Urothelium cell line (cell line): ENCODE measurements around the gene CCDC187.

Source experiments
- DNase-seq: peaks from one replicate; pipeline ENCODE4 v3.0.0; 2011; ENCODE audit warnings: low spot score, mixed read lengths
- FAIRE-seq: peaks from 2 replicates; lab custom pipeline; 2011; peaks lifted over from hg19 to GRCh38; lab: Jason Lieb, UNC

The CCDC187 gene

DNA sequence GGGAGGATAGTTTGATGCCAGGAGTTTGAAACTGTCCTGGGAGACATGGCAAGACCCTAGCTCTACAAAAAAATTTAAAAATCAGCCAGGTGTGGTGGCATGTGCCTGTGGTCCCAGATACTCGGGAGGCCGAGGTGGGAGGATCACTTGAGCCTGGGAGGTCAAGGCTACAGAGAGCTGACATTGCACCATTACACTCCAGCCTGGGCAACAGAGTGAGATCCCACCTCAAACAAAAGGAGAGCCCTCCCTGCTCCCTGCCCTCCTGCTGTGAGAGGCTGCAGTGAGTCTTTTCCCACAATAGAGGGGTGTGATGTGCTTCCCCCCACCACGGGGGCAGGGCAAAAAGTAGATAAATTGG lies 10.1 kb upstream of the CCDC187 start:
- DNase-seq, result no peak
- FAIRE-seq, result no peak

DNA sequence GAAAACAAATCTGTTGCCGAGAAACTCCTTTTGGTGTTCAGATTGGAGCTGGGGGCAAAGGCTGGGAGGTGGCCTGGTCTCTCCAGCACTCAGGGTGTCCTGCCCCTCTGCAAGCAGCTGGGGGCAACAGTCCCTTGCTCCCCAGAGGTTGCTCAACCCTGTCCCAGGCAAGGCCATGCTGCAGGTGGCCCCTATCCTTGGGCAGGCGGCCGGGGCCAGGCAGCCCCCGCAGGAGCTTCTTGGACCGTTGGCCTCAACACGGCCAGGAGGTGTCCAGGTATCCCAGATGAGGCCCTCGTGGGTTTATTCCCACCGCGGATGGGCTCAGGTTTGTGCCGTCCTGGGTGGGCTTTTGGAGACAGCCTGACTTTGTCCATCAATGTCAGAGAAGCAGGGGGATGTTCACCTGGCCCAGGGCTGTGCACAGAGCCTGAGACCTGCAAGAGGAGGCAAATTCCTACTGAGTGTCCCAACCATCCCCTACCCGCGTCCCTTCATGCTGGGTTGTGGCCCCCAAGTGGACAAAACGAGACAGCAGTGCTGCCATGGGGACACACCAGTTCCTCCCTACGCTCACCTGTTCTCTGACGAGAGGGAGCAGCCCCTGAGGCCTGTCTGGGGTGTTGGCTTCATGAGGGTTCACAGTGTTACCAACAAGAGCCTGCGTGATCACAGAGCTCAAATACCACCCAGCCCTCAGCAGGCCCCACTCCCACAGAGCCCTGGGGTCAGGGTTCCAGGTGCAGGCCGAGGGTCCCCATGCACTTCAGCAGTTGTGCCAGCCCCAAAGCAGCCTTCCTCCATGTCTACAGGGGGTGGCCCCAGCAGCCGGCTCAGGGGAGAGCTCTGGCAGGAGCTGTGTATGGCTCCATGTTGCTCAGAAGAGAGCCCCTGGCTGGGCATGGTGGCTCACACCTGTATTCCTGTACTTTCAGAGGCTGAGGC lies 9.5 kb upstream of the CCDC187 start:
- no peak for FAIRE-seq

GRCh38 chr9:136312436-136312835 lies 8.5 kb upstream of the CCDC187 start:
- no peak for FAIRE-seq
- no peak for DNase-seq

More for the DNA sequence above, 9.5 kb upstream of the CCDC187 start:
- no peak for DNase-seq

- DNase-seq (no peak), FAIRE-seq (no peak)
These were observed 8.1 kb upstream of the CCDC187 start for GRCh38 chr9:136312009-136312375.

DNA sequence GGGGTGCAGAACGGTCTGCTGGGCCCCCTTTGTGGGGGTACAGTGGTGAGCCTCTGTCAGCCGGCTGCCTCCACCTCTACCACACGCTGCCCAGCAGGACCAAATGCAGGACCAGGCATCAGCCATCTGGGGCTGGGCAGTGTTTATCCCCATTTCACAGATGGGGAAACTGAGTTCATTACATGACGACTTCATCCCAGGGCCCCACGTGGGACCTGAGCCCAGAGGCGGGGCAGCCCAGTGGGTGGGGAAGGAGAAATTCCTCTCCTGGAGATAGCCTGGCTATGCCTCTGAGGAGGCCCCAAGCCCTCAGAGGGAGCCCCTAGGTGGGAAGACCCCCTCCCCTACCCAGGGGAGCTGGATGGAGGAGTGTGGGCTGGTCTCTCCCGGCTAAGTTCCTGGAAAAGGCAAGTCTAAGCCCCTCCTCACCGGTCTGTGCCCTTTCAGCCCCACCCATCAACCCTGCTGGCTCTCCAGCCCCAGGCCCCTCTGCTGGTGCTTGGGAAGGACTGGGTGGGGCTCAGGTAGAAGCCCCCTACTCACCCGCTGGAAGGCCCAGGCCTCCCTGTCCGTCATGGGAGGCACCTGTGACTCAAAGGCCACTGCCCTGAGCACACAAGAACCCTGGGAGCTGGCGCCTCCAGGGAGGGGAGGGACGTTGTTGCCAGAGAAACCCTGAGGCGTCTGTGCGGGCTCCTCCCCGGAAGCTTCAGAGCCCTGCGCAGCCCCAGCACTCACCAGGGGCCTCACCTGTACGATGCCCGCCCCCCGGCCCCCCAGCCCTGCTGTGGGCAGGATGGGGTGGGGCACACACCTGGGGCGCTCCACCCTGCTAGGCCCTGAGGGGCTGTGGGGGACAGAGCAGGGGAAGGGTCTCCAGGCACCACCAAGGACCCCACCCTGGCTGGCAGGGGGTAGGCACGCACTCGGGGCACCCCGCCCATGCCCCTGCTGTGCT lies 7.4 kb upstream of the CCDC187 start:
- no peak for DNase-seq
- no peak for FAIRE-seq

DNA sequence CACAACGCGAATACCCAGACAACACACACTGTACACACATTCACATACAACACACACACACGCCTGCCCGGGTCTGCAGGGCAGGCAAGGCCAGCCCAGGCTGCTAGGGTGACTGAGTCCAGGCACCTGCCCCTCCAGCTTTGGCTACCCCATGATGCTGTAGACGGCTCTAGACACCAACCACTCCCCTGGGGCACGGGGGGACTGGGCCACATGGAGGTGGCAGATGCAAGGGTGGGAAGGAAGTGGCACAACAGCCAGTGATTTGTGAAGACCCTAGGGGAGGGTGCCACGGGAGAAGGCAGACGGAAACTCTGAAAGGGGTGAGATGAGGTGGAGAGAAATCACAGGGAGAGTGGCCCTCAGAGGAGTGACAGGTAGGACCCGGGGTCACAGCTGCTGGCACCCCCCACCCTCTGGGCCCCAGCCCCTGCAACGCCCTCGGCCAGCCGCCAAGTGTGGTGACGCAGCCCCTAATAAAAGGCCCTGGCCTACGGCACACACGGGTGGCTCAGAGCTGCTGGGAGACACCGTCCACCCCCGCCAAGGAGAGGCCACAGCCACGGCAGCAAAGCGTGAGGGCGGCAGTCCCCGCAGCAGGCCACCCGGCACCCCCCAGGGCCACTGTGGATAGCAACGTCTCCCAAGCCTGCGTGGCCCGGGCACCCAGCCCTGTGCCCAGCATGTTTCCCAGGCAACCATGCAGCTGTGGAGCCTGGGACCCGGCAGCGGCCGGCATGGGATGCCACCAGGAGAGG lies 6.6 kb upstream of the CCDC187 start:
- FAIRE-seq, result no peak

DNA sequence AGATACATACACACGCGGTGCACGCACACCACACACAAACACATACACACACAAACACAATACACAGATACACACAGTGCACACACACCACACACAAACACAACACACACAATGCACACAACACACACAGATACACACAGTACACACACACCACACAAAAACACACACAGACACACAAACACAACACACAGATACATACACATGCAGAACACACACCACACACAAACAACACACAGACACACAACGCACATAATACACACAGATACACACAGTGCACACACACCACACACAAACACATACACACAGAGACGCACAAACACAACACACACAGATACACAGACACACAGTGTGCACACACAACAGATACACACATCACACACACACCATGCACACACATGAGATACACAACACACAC lies 5.9 kb upstream of the CCDC187 start:
- DNase-seq (no peak), FAIRE-seq (no peak)

More for the DNA sequence above, 6.6 kb upstream of the CCDC187 start:
- DNase-seq, result no peak

DNA sequence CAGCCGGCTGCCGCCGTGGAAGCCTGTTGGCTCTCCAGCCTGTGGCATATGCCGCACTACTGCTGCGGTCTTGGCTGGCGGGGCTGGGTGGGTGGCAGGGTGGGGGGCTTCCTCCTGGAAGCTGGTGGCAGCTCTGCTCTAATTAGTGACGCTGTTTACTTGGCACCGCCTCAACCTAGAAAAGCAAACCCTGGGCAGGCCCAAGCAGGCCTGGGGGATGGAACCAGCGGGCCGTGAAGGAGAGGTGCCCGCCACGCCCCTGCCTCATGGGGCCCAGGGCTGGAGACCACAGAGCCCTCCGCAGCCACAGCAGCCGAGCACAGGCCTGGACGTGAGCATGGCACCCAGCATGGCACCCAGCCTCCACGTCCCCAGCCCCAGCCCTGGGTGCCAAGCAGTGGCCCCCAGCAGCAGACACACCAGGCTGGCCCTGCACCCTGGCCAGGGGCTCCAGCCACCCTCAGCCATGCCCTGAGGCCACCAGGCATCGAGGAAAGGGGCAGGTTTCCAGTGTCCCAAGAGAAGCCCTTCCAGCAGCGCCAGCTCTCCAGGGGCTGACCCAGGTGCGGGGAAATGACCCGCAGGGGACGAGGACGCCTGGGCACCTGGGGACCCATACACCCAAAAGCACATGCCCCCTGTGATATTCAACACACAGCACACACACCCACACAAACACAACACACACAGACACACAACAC lies 5.4 kb upstream of the CCDC187 start:
- FAIRE-seq (no peak), DNase-seq (no peak)

GRCh38 chr9:136308702-136309053 lies 4.8 kb upstream of the CCDC187 start:
- no peak for DNase-seq
- no peak for FAIRE-seq

GRCh38 chr9:136308006-136308701 lies 4.3 kb upstream of the CCDC187 start:
- FAIRE-seq (no peak), DNase-seq (no peak)

DNA sequence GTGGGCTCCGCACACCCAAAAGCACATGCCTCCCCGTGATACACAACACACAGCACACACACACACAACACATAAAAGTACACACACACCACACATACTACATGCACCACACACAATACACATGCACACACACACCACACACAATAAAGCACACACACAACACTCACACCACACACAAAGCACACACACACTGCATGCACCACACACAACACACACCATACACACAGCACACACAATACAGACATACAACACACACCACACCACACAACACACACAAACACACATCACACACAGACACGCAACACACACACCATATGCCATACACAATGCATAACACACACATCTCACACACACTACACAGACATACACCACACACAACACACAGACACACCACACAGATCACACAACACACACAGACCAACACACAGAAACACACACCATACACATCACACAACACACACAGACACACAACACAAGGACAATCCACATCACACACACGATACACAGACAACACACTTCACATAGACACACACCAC lies 3.4 kb upstream of the CCDC187 start:
- DNase-seq, result no peak
- no peak for FAIRE-seq

DNA sequence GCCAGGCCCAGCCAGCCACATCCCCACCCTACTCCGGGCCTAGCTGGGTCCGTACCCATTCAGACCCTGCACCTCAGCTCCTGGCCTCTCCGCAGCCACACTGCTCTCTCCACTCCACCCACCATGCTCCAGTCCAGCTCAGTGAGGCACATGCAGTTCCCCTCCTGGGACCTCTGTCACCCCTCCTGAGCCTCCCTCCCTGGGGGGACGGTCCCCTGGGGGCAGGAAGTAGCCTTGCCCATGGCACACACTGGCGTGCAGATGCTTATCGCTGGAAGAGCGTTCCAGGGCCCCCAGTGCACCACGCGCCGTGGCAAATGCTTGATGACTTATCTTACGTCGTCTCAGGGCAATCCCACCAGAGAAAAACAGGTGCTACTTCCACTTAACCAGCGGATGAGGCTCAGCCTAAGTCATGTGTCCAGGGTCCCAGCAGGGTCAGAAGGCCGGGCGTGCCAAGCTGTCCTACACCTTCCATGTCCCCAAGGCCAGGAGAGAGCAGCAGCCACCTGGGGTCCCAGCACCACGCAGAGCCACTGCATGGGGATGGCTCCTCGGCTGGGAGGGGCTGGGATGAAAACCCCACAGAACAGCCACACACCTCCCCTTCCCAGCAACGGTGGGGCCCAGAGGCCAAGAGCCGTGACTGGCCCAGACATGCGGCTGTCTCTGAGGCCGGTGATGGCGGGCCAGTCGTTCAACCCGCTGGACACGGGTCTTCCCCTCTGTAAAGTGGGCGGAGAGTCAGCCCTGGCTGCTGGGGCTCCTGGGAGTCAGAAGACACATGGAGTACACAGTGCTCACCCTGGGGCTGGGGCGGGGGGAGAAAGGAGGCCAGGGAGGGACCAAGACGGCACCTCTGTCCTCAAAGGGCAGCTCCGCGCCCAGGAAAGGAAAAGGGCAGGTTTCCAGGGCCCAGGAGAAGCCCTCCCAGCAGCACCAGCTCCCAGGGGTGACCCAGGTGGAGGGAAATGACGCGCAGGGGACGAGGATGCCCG lies 2.6 kb upstream of the CCDC187 start:
- FAIRE-seq (no peak), DNase-seq (peak; percentile 44)

DNA sequence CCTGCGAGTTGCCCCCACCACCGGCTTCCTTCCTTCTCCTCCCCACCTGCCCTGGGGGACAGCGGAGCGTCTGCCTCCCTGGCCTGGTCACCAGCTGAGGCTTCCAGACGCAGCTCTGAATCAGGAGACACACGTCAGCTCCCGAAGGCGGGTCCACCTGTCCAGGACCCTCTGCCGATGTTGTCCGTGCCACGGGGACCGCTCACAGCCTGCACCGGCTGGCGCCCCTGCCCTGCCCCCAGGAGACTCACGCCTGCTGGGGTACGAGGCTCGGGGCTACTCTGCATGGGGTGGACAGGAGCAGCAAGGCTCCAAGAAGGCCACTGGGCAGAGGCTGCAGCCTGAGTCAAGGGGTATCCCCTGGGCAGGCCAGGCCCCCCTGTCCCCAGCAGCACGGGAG lies 1.9 kb upstream of the CCDC187 start:
- FAIRE-seq, result no peak
- no peak for DNase-seq

- DNase-seq, result no peak
- no peak for FAIRE-seq
These were observed 1.1 kb upstream of the CCDC187 start for GRCh38 chr9:136304981-136305380.

DNA sequence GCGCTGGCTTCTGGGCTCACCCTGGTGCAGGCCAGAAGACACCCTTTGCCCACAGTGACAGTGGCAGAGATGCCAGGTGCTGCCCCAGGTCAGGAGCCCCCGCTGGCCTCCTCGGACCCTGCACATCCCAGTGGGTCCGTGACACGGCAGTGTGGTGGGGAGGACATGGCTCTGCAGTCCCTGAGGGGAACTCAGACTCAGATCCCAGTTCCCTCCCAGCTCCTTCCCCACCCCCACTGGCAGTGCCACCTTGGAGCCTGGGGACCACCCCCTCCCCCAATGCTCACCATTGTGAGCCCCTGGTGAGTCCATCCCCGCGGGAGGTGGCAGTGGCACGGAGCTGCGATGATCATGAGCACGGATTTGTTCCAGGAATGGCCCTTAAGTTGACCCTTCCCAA lies 562 bp upstream of the CCDC187 start:
- no peak for FAIRE-seq

GRCh38 chr9:136303066-136303824 lies 649 bp downstream of the CCDC187 start:
- FAIRE-seq (no peak), DNase-seq (no peak)

More for the DNA sequence above, 562 bp upstream of the CCDC187 start:
- no peak for DNase-seq

DNA sequence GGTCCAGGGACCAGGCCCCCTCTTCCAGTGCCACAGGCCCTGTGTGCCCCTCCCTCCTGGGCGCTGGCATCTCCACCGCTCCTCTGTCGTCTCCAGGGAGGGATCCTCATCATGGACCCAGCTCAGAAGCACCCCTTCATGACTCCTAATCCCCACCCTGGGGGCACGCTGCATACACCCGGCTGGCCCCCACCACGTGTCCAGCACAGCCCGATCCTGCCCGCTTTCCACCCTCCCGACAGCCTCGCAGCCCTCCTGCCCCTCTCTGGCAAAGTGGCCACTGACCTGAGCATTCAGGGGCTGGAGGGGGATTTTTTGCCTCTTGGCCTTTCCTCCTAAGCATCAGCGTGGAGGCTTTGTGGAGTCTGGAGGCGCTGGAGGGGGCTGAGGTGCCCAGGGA lies 1.4 kb downstream of the CCDC187 start:
- DNase-seq (no peak), FAIRE-seq (no peak)

DNA sequence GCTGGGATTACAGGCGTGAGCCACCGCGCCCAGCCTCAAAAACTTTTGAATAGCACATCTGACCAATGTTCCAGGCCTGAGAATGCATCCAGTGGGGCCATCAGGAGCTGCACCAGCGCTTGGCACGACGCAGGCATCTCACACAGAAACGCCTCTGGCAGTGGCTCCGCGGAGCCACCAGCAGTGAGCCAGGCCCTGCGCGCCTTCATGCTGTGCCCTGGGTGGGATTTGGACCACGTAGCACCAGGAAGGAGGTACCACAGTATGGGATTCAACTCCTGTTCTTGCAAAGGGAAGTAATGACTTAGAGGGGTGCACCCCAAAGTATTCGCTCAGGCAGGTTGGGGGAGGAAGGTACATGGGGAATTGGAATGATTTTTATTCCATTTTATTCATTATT lies 3.0 kb downstream of the CCDC187 start:
- FAIRE-seq (no peak), DNase-seq (no peak)
